ENCODE results near the gene C1QTNF4. TPM values are rescaled to one million over a fixed set of nuclear protein-coding genes. Genes with fewer than 3 reads are reported as not detected.

C1QTNF4 gene
- total and polyA plus RNA-seq, 2 of the 4 experiments (the other 2 are of a cell fraction): 0.12 TPM; not detected in 1

GRCh38 chr11:47552566-47553405, 41.4 kb downstream of the C1QTNF4 start, which contains the start of gene CELF1 (continued):
- TF ChIP-seq RFX5 (IDR thresholded peaks at IDR 0.05; ENCODE audit: low read depth, low read length) (no peak), SMC3 (IDR thresholded peaks at IDR 0.05; ENCODE audit: low read depth, low read length) (peak; percentile 56), FOS (IDR thresholded peaks at IDR 0.05; ENCODE audit: low read depth, low read length) (no peak)

GRCh38 chr11:47552056-47552565, 42.1 kb downstream of the C1QTNF4 start:
- Histone ChIP-seq H4K8ac (ENCODE audit: low read depth in 2 of 2, low read length in 2 of 2) (peak overlapping the region; percentile 58 to 89; a peak in 3 of 4 replicates), H4K20me1 (ENCODE audit: insufficient read depth, low read length) (peaks cover 53% of the 10 kb centered on the region), H3K14ac (replicated peaks; ENCODE audit: low read depth, low read length) (peak overlapping the region; percentile 92), H4K91ac (ENCODE audit: insufficient read depth, low read depth, low read length) (peak overlapping the region; percentile 76), H3K9ac (ENCODE audit: low read depth, low read length) (peak overlapping the region; percentile 97), H3K4me1 (ENCODE audit: control insufficient read depth, insufficient read depth, low read length) (peaks cover 3% of the 10 kb centered on the region), H3K36me3 (ENCODE audit: control insufficient read depth, insufficient read depth, low read length) (no peaks in the 10 kb centered on the region), H3K9me3 (ENCODE audit: control insufficient read depth, insufficient read depth, low read length) (no peaks in the 10 kb centered on the region), H3K18ac (ENCODE audit: low read depth, low read length) (peak overlapping the region; percentile 87), H3K23ac (ENCODE audit: low read depth, low read length) (peak overlapping the region; percentile 93), H3K4me2 (ENCODE audit: low read depth, low read length) (peak overlapping the region; percentile 100), H3K9me1 (ENCODE audit: insufficient read depth, low read length) (peaks cover 6% of the 10 kb centered on the region), H2BK20ac (ENCODE audit: low read depth, low read length) (no peak overlapping the region), H2AK5ac (ENCODE audit: low read depth, low read length) (peak overlapping the region; percentile 92), H2BK5ac (ENCODE audit: low read depth, low read length, poor library complexity, severe bottlenecking) (peak overlapping the region; percentile 86), H2BK15ac (ENCODE audit: low read depth, low read length) (no peak overlapping the region), H3K4ac (ENCODE audit: low read depth, low read length) (peak overlapping the region; percentile 94), H3K79me1 (ENCODE audit: low read depth in 1 of 2, low read length in 2 of 2) (peaks cover 0 to 48% of the 10 kb centered on the region in 2 experiments; a peak in 2 of 4 replicates), H2BK120ac (ENCODE audit: low read depth, low read length) (no peak overlapping the region), H2AFZ (replicated peaks; ENCODE audit: low read length, poor library complexity) (peak overlapping the region; percentile 97), H3K56ac (ENCODE audit: extremely low read depth, insufficient read depth, low read length) (peak overlapping the region; percentile 81), H2AK9ac (replicated peaks; ENCODE audit: low read depth, low read length, poor library complexity) (peak overlapping the region; percentile 97), H4K5ac (ENCODE audit: low read depth, low read length) (peak overlapping the region; percentile 89), H3K4me3 (ENCODE audit: insufficient read depth, low read depth, low read length) (peak overlapping the region; percentile 99), H3K27ac (ENCODE audit: insufficient read depth, low read length) (peak overlapping the region; percentile 93), H3K27me3 (ENCODE audit: control insufficient read depth, insufficient read depth, low read length) (no peaks in the 10 kb centered on the region)
- TF ChIP-seq CEBPB (IDR thresholded peaks at IDR 0.05; ENCODE audit: low read depth, low read length) (peak; percentile 29; the same call in 1 of the 2 replicates), MXI1 (IDR thresholded peaks at IDR 0.05; ENCODE audit: borderline replicate concordance, low read depth, low read length) (no peak)
- in situ Hi-C loops (cut with MboI; ENCODE audit: low sequenced_read_pairs): no loop called here
- ChIA-PET CTCF (interaction anchor here (1.0 to 1.9 kb wide), 3 partner anchors 20 to 67 kb away, joined by 4 to 7 read pairs (median 5); no protein-coding TSS in a partner anchor), POLR2A (ENCODE audit: unreplicated experiment) (interaction anchor here (1.0 kb wide), 1 partner anchor 13 kb away, joined by 3 read pairs; no protein-coding TSS in a partner anchor)
- intact Hi-C loops (cut with micrococcal nuclease): no loop called here
- ATAC-seq (ENCODE audit: low read depth) (peak; percentile 5), DNase-seq (peak; percentile 52)
- 0% methylated on average over 5 of the region's 22 CpGs; no CpG with 5 or more reads in 1 of the 2 experiments for WGBS, 2 experiments (ENCODE audit: extremely low coverage in 2 of 2, insufficient read length in 1 of 2)
- dilution Hi-C loops (cut with HindIII; ENCODE audit: low sequenced_read_pairs, unreplicated experiment): no loop called here
- BruUV-seq (replicated peaks): no TSS peak
